Measurements from ENCODE around the gene LRMDA.
A peak's percentile ranks its signal among the peaks of the same experiment; 100 is the strongest.

LRMDA gene

DNA sequence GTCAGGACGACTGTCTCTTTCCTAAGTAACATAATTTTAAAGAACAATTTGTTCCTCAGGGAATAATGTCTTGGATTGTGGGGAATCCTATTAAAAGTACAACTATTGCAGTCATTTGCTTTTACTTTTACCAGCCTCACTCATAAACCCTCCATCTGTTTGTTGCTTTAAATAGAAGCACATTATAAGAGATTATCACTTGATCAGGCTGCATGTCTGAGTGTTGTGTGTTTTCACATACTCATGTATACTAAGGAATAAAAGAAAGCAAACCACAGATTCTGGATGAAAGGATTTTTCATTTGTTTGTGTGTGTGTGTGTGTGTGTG lies 1128.4 kb downstream of the LRMDA start:
- H3K4me3 ChIP-seq (ENCODE audit: low read depth, low read length), result no peak overlapping the region
- peak; percentile 12 for DNase-seq (ENCODE audit: low read depth)
- TF ChIP-seq, protein P1, sequence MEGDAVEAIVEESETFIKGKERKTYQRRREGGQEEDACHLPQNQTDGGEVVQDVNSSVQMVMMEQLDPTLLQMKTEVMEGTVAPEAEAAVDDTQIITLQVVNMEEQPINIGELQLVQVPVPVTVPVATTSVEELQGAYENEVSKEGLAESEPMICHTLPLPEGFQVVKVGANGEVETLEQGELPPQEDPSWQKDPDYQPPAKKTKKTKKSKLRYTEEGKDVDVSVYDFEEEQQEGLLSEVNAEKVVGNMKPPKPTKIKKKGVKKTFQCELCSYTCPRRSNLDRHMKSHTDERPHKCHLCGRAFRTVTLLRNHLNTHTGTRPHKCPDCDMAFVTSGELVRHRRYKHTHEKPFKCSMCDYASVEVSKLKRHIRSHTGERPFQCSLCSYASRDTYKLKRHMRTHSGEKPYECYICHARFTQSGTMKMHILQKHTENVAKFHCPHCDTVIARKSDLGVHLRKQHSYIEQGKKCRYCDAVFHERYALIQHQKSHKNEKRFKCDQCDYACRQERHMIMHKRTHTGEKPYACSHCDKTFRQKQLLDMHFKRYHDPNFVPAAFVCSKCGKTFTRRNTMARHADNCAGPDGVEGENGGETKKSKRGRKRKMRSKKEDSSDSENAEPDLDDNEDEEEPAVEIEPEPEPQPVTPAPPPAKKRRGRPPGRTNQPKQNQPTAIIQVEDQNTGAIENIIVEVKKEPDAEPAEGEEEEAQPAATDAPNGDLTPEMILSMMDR (conservative IDR thresholded peaks at IDR 0.05; ENCODE audit: low read depth, low read length), result no peak

DNA sequence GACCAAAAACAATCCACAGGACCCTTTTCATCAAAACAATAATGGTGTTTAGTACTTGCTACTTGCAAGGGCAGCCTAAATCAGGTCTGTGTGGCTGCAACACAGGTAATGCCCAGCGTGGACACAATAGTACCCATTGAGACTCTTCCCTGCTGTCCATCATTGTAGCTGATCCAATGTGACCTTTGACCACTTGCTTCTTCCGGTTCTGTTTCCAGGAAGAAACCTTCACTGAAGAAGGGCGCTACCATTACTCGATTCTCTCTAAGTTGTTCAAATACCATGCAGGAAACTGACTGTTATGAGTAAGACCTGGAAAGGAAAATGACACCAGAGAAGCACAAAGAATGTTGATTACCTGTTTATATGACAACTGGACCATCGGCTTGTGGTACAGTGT lies 1128.9 kb downstream of the LRMDA start:
- TF ChIP-seq, protein P1 (conservative IDR thresholded peaks at IDR 0.05; ENCODE audit: low read depth, low read length), result no peak

DNA sequence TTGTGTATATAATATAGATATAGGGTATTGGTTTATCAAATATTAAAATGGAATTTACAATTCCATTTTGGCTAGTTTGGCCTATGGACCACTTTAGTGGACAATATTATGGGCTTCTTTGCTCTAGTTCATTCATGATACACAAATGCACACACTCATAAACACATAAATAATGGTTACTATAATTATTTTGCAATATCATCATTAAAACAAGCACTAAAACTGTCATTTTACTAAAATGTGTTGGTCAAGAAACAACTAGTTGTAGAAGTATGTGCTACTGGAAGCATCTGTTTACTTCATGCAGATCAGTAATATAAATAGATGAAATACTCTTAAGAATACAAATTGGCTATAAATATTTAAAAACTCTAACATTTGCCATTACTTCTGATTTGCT lies 1131.9 kb downstream of the LRMDA start:
- H3K4me3 ChIP-seq (ENCODE audit: low read depth, low read length), result no peak overlapping the region
- TF ChIP-seq, protein P1 (conservative IDR thresholded peaks at IDR 0.05; ENCODE audit: low read depth, low read length), result no peak
- no peak for DNase-seq (ENCODE audit: low read depth)

More for the DNA sequence above, 1128.9 kb downstream of the LRMDA start:
- DNase-seq (ENCODE audit: low read depth), result no peak
- no peak overlapping the region for H3K4me3 ChIP-seq (ENCODE audit: low read depth, low read length)

DNA sequence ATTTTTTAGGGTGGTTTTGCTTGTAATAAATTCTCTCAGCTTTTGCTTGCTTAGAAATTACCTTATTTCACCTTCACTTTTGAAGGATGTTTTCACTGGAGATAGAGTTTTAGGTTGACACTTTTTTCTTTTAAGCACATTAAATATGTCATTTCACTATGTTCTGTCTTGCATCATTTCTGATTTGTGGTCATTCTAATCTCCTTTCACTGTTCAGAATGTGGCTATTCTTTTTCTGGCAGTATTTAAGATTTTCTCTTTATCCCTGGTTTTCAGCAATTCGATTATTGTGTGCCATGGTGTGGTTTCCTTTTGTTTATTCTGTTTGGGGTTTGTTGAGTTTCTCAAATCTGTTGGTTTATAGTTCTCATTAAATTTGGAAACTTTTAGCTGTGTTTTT lies 1140.6 kb downstream of the LRMDA start:
- TF ChIP-seq, protein P1 (conservative IDR thresholded peaks at IDR 0.05; ENCODE audit: low read depth, low read length), result no peak
- H3K4me3 ChIP-seq (ENCODE audit: low read depth, low read length), result no peak overlapping the region
- DNase-seq (ENCODE audit: low read depth), result no peak

DNA sequence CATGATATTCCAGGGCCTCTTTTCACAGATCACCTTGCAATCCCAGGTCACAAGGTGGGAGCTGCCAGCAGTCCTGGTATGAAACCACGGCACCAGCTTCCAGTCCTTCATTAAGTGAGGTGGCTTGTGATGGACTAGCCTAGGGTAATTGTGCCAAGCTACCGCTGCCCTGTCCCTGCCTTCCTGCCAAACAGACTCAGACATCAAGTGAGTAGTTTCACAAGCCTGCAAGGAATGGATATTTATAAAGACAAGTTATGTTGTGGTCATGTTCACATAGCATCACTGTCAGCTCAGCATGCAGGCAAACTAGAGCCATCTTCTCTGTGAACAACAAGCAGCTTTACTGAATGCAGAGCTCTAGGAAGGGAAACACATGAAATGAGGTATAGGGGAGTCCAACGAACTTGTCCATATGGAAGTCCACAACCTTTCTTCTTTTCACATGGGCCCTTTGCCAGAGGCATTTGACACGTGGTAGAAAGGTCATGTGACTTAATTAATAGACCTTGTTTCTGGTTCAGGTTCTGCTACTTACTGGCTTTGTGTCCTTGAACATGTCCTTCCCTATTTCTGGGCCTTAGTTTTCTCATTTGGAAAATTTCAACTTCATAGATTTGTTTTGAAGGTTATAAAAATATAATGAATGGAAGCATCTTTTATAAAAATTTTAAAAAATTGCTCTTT lies 1145.0 kb downstream of the LRMDA start:
- TF ChIP-seq, protein P1 (conservative IDR thresholded peaks at IDR 0.05; ENCODE audit: low read depth, low read length), result no peak
- peak; percentile 81 for DNase-seq (ENCODE audit: low read depth)
- no peak overlapping the region for H3K4me3 ChIP-seq (ENCODE audit: low read depth, low read length)

DNA sequence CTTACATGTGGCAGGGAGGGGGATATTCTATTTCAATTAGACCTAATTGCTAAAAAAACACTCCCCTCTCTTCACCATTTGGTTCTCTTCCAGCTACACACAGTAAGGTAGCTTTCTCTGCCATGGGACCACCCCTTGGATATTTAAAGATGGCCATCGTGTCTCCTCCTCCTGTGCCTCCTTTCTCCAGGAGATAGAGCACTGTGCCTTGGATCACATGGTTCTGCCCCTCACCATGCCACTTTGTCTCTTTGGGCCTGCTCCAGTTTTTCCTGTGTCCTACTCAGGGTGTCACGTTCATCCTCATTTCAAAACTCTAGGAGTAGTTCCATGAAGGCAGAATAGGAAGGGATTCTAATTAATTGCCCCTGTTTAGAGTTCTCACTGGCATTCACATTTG lies 1146.0 kb downstream of the LRMDA start:
- no peak for DNase-seq (ENCODE audit: low read depth)
- TF ChIP-seq, protein P1 (conservative IDR thresholded peaks at IDR 0.05; ENCODE audit: low read depth, low read length), result no peak
- no peak overlapping the region for H3K4me3 ChIP-seq (ENCODE audit: low read depth, low read length)

DNA sequence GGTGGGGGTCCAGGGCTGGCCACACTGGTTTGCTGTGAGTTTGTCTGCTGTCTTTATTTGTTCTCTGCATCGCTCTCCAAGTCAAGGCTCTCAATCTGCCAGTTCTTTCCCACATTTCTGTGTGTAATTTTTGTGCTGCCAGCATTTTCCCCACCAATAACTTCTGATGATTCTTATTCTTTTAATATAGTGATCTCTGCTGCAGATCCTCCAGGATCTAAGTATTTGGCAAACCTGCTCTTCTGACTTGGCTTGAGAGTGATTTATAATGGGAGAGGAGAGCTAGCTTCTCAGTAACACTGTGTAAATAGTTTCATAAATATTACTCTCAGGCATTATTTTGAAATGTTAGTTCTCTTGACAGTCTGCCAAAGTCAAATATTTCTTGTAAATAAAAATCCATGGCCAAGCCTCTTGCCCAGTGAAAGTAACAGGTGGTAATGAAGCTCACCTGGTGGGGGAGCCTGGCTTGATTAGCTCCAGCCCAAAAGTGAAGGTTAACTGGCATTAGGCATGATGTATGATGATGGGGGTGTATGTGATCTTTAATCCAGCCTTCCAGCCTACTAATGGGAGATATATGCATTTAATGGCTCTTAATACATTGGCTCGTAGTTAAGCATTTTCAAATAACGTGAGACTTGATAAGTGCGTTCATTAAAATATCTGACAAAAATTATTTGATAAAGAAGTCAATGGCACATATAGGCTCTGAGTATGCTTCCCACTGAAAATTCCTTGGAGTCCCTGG lies 1150.3 kb downstream of the LRMDA start:
- TF ChIP-seq, protein P1 (conservative IDR thresholded peaks at IDR 0.05; ENCODE audit: low read depth, low read length), result no peak
- H3K4me3 ChIP-seq (ENCODE audit: low read depth, low read length), result no peak overlapping the region
- DNase-seq (ENCODE audit: low read depth), result peak; percentile 26
